HG03139 (cell line): Measurements from ENCODE around the gene ZNF57.
"Not testable (repeated sequence)": the region's sequence is repeated elsewhere in the genome, so short reads cannot be mapped to it uniquely, and the experiment has no call there.

Source experiments
- ATAC-seq: cut with Tn5 transposase; IDR thresholded peaks from one replicate; pipeline ENCODE4 v1.9.1; 2021; ENCODE audit not compliant: unreplicated experiment

The ZNF57 gene

GRCh38 chr19:2890531-2890930, 10.2 kb upstream of the ZNF57 start:
- ATAC-seq: not testable (repeated sequence)

GRCh38 chr19:2896694-2897093, 4.0 kb upstream of the ZNF57 start:
- no peak for ATAC-seq

DNA sequence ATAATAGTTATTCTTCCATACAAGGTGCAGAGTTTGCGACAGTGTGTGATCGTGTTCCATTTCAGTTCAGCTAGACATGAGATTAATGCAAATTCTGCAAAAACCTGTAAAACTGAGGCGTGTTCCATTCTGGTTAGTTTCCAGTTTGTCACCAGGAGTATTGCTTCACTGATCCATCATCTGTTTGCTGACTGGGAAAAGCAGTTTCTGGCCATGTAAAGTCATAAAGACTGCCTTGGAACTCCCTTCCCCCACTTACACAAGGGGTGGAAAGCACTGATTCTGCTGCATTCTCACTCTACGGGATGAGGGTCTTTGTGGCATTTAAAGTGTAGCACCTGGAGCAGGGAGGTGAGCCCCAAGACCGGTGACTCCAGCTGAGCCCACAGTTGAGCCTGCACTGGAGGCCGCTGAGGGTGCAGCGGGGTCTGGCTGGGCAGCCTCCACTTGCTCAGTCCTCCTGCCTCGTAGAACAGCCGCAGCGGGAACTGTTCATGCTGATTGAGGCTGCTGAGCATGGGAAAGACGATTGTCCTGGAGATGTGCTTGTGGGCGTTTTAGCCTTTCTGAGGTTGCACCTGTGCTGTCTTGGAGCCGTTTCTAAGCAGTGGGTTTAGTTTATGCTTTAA, 2.0 kb downstream of the ZNF57 start:
- no peak for ATAC-seq

GRCh38 chr19:2903326-2903725, 2.6 kb downstream of the ZNF57 start:
- not testable (repeated sequence) for ATAC-seq

DNA sequence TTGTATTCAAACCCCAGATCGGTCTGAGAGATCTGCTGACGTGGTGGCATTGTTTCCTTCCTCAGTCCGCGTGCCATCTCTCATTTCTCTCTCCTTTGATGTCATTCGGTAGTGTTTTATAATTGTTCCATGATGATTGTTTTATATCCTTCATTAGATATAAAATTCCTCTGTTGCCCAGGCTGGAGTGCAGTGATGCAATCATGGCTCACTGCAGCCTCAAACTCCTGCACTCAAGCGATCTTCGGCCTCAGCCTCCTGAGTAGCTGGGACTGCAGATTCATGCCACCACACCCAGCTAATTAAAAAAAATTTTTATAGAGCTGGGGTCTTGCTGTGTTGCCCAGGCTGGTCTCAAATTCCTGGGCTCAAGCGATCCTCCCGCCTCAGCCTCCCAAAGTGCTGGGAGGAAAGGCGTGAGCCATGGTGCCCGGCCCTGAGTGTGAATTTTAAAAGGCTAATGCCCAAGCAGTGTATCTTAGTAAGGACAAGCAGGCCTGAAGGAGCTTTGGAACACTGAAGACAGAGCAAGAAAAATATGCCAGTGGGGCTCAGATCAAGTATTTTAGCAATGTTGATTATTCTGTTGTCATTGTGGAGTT, 5.3 kb downstream of the ZNF57 start:
- no peak for ATAC-seq

DNA sequence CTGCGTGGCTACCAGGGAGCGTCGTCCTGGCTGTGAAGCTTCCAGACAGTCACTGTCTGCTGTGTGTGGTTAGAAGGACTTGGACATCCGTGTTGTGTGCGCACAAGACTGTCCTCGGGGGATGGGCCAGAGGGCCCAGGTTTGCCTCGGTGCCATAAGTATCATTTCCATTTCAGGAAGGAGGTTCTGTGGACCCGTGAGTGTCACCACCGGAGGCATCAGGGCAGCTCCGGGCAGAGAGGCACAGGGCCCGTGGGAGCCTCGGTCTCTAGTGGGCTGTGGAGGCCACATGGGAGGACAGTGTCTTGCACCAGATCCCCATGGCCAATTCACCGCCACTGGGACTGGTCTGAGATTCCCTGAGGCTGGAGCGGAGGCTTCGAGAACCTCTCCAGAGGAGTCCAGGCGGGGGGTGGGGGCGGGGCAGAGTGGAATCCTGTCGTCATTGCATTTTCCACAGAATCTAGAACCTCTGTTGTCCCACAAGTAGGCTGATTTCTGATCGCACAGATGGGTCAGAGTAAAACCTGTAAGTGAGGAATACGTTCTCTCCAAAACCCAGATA, 6.0 kb downstream of the ZNF57 start:
- no peak for ATAC-seq

- no peak for ATAC-seq
Observed at GRCh38 chr19:2912306-2912705, 11.6 kb downstream of the ZNF57 start.

GRCh38 chr19:2917275-2918184, 16.8 kb downstream of the ZNF57 start:
- no peak for ATAC-seq

GRCh38 chr19:2922987-2923386, 22.3 kb downstream of the ZNF57 start:
- ATAC-seq: no peak

GRCh38 chr19:2923510-2923909, 22.8 kb downstream of the ZNF57 start:
- ATAC-seq: no peak

GRCh38 chr19:2926341-2927031, 25.8 kb downstream of the ZNF57 start:
- no peak for ATAC-seq

GRCh38 chr19:2927032-2927430, 26.3 kb downstream of the ZNF57 start:
- ATAC-seq: no peak

DNA sequence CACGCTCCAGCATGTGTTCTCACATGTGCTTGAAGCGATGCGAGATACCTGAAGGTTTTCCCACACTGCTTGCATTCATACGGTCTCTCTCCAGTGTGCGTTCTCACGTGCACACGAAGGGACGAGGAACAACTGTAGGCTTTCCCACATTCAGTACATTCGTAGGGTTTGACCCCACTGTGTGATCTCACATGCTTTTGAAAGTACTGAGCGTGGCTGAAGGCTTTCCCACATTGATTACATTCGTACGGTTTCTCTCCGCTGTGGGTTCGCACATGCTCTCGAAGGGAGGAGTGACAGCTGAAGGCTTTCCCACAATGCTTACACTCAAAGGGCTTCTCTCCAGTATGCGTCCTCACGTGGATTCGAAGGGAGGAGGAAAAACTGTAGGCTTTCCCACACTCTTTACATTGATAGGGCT, 32.8 kb downstream of the ZNF57 start:
- no peak for ATAC-seq

- ATAC-seq: not testable (repeated sequence)
Observed at GRCh38 chr19:2935863-2936262, 35.1 kb downstream of the ZNF57 start.

DNA sequence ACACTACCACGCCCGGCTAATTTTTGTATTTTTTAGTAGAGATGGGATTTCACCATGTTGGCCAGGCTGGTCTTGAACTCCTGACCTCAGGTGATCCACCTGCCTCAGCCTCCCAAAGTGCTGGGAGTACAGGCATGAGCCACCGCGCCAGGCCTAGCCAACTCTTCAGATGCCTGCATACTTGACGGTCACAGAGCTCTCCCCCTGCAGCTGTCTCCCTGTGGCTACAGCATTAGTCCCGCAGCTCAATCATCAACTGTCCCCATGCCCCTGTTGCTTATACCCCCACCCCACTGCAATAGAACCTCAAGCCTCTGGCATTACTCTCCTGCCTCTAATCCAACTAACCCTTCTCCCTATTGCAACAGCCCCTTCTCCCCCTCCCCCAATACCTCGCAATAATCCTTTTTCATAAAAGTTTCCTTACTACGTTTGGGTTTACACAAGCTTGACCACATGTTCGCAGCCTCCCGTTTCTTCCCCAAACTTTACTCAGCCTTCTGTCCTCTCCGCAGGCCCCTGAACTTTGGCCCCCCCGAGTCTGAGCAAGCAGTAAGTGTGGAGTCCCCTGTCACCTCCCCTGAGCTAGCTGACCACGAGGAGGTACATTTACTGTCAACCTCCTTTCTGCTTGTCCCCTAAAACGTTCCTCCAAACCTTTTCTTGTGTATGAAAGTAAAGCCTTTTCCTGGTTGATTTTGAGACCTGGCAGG, 42.4 kb downstream of the ZNF57 start:
- no peak for ATAC-seq

- ATAC-seq: no peak
Observed at GRCh38 chr19:2944403-2944774, 43.7 kb downstream of the ZNF57 start.

DNA sequence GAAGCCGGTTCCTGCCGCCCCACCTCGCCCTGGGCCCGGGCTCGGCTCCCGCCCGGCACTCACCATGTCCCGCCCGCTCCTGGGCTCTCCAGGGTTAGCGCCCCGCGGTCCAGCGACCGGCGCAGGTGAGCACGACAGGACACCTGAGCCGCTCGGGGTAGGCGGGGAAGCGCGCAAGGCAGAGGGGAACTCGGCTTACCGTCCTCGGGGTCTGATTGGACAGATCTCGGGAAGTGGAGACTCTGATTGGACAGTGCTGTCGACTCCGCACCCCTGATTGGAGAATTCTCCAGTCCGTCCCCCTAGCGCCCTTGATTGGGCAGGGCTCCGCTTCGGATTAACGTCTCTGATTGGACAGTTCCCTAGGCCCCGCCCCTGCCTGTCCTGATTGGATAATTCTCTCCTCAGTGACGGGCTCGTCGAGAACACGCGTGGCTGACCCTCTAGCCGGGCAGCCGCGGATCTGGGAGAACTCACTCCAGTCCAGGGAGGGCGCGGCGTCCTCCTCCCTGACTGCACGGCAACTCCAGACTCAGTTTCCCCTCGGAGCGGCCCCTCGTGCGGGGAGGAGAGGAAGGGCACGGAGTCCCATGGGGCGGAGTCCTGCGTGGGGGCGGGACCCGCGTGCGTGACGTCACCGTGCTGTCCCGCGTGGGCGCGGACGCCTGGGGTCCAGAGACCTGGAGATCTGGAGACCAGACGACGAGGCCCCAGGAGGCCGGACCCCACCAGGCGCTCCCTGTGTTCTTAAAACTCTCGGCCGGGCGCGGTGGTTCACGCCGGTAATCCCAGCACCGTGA, 44.2 kb downstream of the ZNF57 start, which contains the start of gene ZNF77:
ZNF77 (minus strand) TSS at position 197 of the 800 bp plus-strand sequence; CDS start at position 66, 131 bp downstream.
- ATAC-seq: peak; percentile 93

GRCh38 chr19:2945575-2946184, 45.0 kb downstream of the ZNF57 start:
- ATAC-seq: no peak

- no peak for ATAC-seq
Observed at GRCh38 chr19:2949939-2950285, 49.2 kb downstream of the ZNF57 start.
